Frontal cortex (tissue), 4 donors: ENCODE measurements around the gene ALKBH1. TPM values are rescaled to one million over a fixed set of nuclear protein-coding genes. Genes with fewer than 3 reads are reported as not detected.
"Not testable (repeated sequence)": the region's sequence is repeated elsewhere in the genome, so short reads cannot be mapped to it uniquely, and the experiment has no call there.

Experiments used
- DNase-seq, 2 donors: peaks; one replicate each; pipeline ENCODE4 v3.0.0; 2012; ENCODE audit warnings: low spot score in 2 of 2
- FAIRE-seq: peaks from 2 replicates; lab custom pipeline; 2012; peaks lifted over from hg19 to GRCh38; lab: Jason Lieb, UNC
- small RNA-seq: library from RNA; depleted of rRNA; stranded (forward); fragments of <200 nt; gene quantifications from one replicate; pipeline ENCODE3, GENCODE V24; 2014
- total RNA-seq: library from RNA; depleted of rRNA; stranded (reverse); fragments of >200 nt; gene quantifications from one replicate; pipeline ENCODE4 v1.2.3, GENCODE V29; 2014
- donor health status: control.
- donor health status: control.
- donor health status: control.

ALKBH1 gene
- total RNA-seq, 1 donor from 2014 or later: 13.0 TPM

GRCh38 chr14:77635869-77636268 lies 72.0 kb downstream of the ALKBH1 start:
- DNase-seq, FAIRE-seq: not testable (repeated sequence)

GRCh38 chr14:77635466-77635865 lies 72.4 kb downstream of the ALKBH1 start:
- FAIRE-seq: not testable (repeated sequence)

GRCh38 chr14:77630111-77630510 lies 77.7 kb downstream of the ALKBH1 start:
- FAIRE-seq: no peak
- DNase-seq: no peak

More at GRCh38 chr14:77635466-77635865, 72.4 kb downstream of the ALKBH1 start:
- DNase-seq: not testable (repeated sequence)

GRCh38 chr14:77625360-77625759 lies 82.5 kb downstream of the ALKBH1 start:
- DNase-seq: no peak
- FAIRE-seq: no peak

GRCh38 chr14:77623201-77623600 lies 84.6 kb downstream of the ALKBH1 start:
- FAIRE-seq (no peak), DNase-seq (no peak)

Small RNA genes lying within 50 kb of the gene (small RNA-seq; reads per million reads assigned to genes)
- not detected for gene COX6CP11

Other genes with a start within 250 kb of the ALKBH1 start
- gene AHSA1, start 249.9 kb downstream of the ALKBH1 start, total RNA-seq: 107 TPM
- gene ISM2, start 209.2 kb downstream of the ALKBH1 start, total RNA-seq: 1.2 TPM
- 23.2 TPM for gene SPTLC2, start 91.4 kb downstream of the ALKBH1 start, total RNA-seq
- 95.4 TPM for gene SLIRP, start 80 bp upstream of the ALKBH1 start, total RNA-seq
- gene SNW1, start 53.1 kb upstream of the ALKBH1 start, total RNA-seq: 63.6 TPM
- 5.7 TPM for gene ADCK1, start 92.1 kb upstream of the ALKBH1 start, total RNA-seq